Measurements from ENCODE around the gene ABLIM3.

The ABLIM3 gene

DNA sequence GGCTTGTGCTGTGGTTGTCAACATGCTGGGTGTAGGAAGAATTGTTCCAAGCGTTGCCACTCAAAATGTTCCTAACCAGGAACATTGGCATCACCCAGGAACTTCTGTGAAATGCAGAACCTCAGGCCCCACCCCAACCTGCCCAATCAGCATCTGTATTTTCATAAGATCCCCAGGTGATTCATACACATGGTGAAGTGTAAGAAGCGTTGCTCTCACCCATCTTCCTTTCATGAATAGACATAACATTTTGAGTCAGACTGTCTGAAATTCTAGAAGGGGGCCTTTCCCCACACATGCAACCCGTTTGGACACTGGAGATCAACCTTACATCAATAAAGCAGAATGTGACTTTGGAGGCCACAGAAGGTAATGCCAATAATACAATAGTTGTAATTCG is 121.0 kb downstream of the ABLIM3 start:
- TF ChIP-seq EZH2phosphoT487 (conservative IDR thresholded peaks at IDR 0.05; ENCODE audit: low read length) (no peak), CTCF (IDR thresholded peaks at IDR 0.05; ENCODE audit: insufficient read depth, low read length, poor library complexity, severe bottlenecking) (no peak)
- no peaks in the 10 kb centered on the region for H3K27me3 ChIP-seq (ENCODE audit: low read length)
- no peak overlapping the region for H3K4me2 ChIP-seq (ENCODE audit: low read depth, low read length, poor library complexity, severe bottlenecking)
- no peaks in the 10 kb centered on the region for H3K36me3 ChIP-seq (ENCODE audit: low read length)
- H3K4me3 ChIP-seq (ENCODE audit: insufficient read depth, low read length, poor library complexity, severe bottlenecking), result no peak overlapping the region
- H3K9ac ChIP-seq (ENCODE audit: low read length), result no peak overlapping the region
- H3K9me3 ChIP-seq (ENCODE audit: insufficient read depth, low read length), result no peaks in the 10 kb centered on the region
- H2AFZ ChIP-seq (ENCODE audit: low read depth, low read length, severe bottlenecking), result no peak overlapping the region
- H3K27ac ChIP-seq (ENCODE audit: low read depth, low read length), result no peak overlapping the region
- H4K20me1 ChIP-seq (ENCODE audit: low read depth, low read length), result no peaks in the 10 kb centered on the region
- H3K79me2 ChIP-seq (ENCODE audit: insufficient read depth, low read length), result no peaks in the 10 kb centered on the region
- no peaks in the 10 kb centered on the region for H3K9me2 ChIP-seq (replicated peaks; ENCODE audit: insufficient read depth, low read length)
- no peaks in the 10 kb centered on the region for H3F3A ChIP-seq (ENCODE audit: insufficient read depth)

DNA sequence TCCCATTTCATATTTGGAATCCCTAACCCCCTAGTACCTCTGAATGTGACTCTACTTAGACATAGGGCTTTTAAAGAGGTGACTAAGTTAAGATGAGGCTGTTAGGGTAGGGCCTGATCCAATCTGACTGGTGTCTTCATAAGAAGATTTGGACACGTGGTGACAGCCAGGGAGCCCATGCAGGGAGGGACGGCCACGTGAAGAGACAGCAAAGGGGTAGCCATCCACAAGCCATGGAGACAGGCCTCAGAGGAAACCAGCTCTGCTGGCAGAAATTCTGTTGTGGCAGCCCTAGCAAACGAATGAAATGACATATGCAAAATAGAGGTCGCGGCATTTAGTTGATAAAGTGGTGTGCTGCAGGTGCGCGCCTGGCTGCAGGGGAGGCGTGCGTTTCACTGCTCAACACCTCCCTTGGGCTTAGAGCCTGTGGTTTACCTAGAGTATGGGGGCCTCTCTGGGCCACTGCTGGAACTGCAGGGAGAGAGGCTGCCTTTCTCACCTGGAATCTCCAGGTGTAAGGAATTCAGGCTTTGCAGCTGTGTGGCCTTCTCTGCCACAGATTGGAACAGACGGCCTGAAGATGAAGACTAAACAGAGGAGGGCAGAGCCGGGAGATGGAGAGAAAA is 123.3 kb downstream of the ABLIM3 start:
- H3K27ac ChIP-seq (ENCODE audit: low read depth, low read length), result no peak overlapping the region
- H3K27me3 ChIP-seq (ENCODE audit: low read length), result no peaks in the 10 kb centered on the region
- no peak overlapping the region for H3K4me3 ChIP-seq (ENCODE audit: insufficient read depth, low read length, poor library complexity, severe bottlenecking)
- H3F3A ChIP-seq (ENCODE audit: insufficient read depth), result no peaks in the 10 kb centered on the region
- no peak overlapping the region for H3K4me2 ChIP-seq (ENCODE audit: low read depth, low read length, poor library complexity, severe bottlenecking)
- H3K9me2 ChIP-seq (replicated peaks; ENCODE audit: insufficient read depth, low read length), result no peaks in the 10 kb centered on the region
- H3K9me3 ChIP-seq (ENCODE audit: insufficient read depth, low read length), result no peaks in the 10 kb centered on the region; the same call in 1 of the 2 replicates
- no peak overlapping the region for H3K9ac ChIP-seq (ENCODE audit: low read length)
- no peak overlapping the region for H2AFZ ChIP-seq (ENCODE audit: low read depth, low read length, severe bottlenecking)
- H4K20me1 ChIP-seq (ENCODE audit: low read depth, low read length), result no peaks in the 10 kb centered on the region
- H3K79me2 ChIP-seq (ENCODE audit: insufficient read depth, low read length), result no peaks in the 10 kb centered on the region
- peak; percentile 85 for TF ChIP-seq CTCF (IDR thresholded peaks at IDR 0.05; ENCODE audit: insufficient read depth, low read length, poor library complexity, severe bottlenecking)
- no peak for TF ChIP-seq EZH2phosphoT487 (conservative IDR thresholded peaks at IDR 0.05; ENCODE audit: low read length)
- no peaks in the 10 kb centered on the region for H3K36me3 ChIP-seq (ENCODE audit: low read length)

- H3K27me3 ChIP-seq (ENCODE audit: low read length), result no peaks in the 10 kb centered on the region
- no peak overlapping the region for H3K4me2 ChIP-seq (ENCODE audit: low read depth, low read length, poor library complexity, severe bottlenecking)
- TF ChIP-seq EZH2phosphoT487 (conservative IDR thresholded peaks at IDR 0.05; ENCODE audit: low read length) (no peak), CTCF (IDR thresholded peaks at IDR 0.05; ENCODE audit: insufficient read depth, low read length, poor library complexity, severe bottlenecking) (peak; percentile 23)
- no peak overlapping the region for H2AFZ ChIP-seq (ENCODE audit: low read depth, low read length, severe bottlenecking)
- no peaks in the 10 kb centered on the region for H3K36me3 ChIP-seq (ENCODE audit: low read length)
- no peaks in the 10 kb centered on the region for H3F3A ChIP-seq (ENCODE audit: insufficient read depth)
- H3K9me3 ChIP-seq (ENCODE audit: insufficient read depth, low read length), result no peaks in the 10 kb centered on the region; the same call in 1 of the 2 replicates
- no peak overlapping the region for H3K4me3 ChIP-seq (ENCODE audit: insufficient read depth, low read length, poor library complexity, severe bottlenecking)
- H3K9me2 ChIP-seq (replicated peaks; ENCODE audit: insufficient read depth, low read length), result no peaks in the 10 kb centered on the region
- H4K20me1 ChIP-seq (ENCODE audit: low read depth, low read length), result no peaks in the 10 kb centered on the region
- H3K79me2 ChIP-seq (ENCODE audit: insufficient read depth, low read length), result no peaks in the 10 kb centered on the region
- H3K27ac ChIP-seq (ENCODE audit: low read depth, low read length), result no peak overlapping the region
- no peak overlapping the region for H3K9ac ChIP-seq (ENCODE audit: low read length)
Measured at GRCh38 chr5:149265068-149265465, 123.8 kb downstream of the ABLIM3 start.

All from SU-DHL-6 (cell line).